ENCODE measurements around the gene IRX1.

IRX1 gene

DNA sequence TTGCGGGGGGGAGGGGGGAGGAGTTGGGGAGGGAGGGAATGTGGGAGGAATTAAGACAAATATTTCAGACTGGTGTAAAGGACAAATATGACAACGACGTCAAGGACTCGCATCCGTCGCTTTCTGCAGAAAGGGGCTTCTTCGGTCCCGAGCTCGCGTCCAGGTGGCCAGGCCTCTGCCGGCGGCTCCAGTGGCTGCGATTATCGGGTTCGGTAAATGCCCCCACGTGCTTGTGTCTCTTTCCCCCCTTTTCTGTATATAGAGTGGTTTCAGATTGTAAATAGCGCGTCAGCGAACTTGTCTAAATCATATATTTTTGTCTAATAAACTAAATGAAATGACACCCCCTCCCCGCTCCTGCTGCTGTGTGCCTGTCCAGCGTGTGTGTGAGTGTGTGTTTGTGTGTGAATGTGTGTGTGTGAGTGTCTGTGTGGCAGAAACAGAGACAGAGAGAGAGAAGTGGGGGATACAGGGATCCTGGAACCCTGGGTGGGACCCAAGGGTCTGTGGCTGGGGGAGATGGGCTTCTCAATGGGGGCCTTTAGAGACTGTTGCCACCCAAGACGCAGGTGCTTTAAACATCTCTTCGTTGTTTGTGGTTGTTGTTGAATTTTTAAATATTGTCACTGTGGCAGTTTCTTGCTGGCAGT lies 5.6 kb downstream of the IRX1 start:
- peak; percentile 40 for DNase-seq

- peak; percentile 42 for DNase-seq
These were observed 6.5 kb downstream of the IRX1 start for GRCh38 chr5:3601911-3602782.

DNA sequence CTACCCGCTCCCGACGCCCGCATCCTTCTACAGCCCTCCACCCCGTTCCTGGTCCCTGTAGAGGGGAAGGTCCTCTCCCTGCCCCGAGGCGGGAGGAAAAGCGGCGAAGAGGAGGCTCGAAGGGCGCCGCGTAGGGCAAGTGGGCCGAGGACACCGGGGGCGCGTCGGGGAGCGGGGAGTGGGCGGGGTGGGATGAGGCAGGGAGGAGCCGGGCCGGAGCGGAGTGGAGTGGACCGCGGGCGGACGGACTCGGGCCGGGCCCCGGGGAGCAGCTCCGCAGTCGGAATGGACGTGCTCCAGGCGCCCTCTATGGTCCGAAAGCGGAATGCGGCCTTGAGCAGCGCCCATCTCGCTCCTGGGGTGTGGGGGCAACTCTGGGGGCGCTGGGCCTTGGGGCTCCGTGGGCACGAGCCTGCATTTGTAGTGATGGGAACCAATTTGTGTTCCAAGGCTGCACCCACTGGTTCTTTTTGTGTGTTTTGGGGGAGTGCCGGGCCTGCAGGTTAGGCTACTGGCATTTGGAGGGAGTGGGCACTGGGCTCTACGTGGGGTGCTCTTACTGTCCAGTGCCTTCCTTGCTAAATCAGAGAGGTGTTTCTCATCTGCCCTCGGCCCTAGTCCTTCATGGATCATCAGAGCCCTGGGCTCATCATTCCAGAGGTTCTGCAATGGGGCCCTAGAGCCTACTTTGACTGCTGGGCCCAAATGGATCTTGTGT lies 7.3 kb downstream of the IRX1 start:
- DNase-seq = peak; percentile 76

DNA sequence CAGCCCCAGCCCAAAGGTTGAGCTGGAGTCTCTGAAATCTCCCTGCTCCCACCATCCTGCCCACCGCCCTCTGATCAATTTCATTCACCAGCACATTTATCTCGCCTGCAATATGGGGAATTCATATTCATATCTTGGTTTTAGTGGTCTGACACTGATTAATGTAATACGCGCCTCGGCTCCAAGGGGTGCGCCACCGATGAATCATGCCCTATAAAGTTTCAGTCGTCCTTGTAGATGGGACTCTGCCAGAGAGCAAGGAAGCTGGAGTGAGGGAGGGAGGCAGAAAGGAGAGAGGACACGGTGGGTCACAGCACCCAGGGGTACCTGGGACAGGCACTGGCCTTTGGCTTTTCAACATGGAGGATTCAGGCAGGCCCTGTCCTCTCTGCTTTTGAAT lies 8.9 kb downstream of the IRX1 start:
- peak; percentile 91 for DNase-seq

DNA sequence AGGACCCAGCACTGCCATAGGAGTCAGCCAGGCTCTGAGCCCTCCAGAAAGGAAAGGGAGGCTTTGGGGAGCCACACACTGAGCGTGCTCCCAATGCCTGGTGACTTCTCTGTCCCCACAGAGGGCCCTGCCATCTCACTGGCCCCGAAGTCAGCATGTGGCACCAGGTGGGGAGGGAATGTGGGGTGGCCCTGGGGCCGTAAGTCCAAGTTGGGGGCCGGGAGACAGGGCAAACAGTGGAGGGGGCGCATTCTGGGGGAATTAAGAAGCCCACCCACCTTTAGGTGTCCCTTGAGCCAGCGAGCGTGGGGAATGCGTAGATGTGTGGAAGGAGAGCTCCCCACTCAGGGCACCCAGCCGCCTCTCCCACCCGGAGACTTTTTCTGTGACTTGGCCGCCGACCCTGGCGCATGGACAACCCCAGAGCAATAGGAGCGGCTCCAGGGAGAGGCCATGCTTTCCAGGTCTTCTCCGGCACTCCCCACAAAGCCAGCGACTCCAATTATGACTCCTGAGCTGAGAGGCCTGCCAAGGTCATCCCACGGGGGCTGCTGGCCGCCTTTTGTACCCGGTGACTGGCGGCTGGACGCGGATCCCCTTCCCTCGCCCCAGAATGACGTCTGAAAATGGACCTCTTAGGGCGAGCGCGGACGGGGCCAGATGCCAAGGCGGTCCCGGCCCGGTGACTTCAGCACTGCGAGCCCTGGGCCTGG lies 9.8 kb downstream of the IRX1 start:
- DNase-seq = peak; percentile 48

DNA sequence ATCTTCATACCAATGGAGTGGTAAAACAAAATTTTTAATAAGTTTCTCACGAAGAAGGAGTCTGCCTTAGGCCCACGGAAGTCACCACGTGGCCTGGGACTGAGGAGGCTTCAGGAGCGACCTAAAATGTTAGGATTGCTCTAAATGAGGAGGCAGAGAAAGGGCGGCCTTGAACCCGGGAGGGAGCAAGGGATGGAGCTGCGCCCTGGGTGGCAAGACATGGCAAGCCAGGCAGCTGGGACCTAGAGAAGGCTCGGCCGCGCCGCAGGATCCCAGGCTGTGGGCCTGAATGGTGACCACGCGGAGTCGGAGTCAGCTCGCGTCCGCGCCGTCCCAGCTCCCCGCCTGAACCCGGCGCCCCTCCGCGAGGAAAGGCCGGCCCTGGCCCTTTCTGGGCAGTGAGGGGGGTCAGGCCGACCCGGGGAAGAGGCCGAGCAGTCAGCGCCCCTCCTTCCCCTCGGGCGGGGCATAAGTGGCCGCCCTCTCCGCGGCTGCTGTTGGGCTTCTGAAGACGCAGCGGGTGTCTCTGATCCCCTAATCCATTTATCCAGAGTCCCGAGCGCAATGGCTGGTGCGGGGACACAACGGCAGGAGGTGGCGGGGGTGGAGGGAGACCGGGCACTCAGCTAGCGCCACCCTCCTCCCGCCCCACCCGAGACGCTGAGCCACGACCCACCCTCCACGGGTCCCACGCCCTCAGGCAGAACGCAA lies 10.6 kb downstream of the IRX1 start:
- peak; percentile 44 for DNase-seq

GRCh38 chr5:3607541-3608181 lies 12.0 kb downstream of the IRX1 start:
- DNase-seq = peak; percentile 71

DNA sequence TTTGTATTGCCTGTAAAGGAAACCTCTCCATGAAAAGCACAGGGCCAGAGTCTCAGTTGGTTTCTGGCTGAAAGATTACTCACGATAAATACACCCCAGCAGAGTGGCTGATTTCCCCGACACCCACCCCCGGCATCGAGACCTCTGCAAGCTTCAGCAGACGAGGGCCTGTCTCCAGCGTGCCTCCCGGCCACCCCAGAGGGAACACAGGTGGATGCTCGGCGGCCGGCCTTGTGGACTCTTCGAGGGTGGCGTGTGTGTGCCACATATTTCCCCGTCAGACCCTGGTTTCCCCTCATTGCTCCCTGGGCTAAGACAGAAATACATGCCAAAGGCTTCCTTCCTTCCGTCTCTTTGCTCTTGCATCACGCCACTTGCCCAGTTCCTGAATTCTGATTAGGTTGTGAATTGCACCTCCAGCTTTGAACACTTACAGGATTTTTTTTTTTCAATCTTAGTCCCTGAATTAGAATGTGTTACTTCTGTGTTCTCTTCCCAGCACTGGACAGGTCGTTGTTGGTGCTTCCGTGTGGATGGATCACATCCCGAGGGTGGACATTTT lies 13.6 kb downstream of the IRX1 start:
- DNase-seq = peak; percentile 26

GRCh38 chr5:3612591-3613042 lies 17.0 kb downstream of the IRX1 start:
- peak; percentile 93 for DNase-seq

DNA sequence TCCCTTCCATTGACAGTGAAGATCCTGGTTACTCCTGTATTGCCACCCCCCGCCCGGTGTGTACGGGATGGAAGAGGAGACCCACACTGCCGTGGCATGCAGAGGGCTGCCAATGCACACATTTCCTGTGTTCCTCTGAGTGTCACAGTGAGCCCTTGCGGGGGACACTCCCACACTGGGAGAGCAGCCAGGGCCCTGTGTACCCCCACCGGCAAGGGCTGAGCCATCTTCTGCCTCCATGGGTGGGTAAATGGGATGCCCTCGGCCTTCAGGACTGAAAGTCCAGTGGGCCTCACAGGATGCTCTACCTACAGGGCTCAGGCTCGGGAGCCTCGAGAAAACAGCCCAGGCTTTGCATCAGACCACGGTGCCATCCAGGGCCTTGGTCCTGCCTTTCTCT lies 18.1 kb downstream of the IRX1 start:
- DNase-seq = no peak

GRCh38 chr5:3615217-3615616 lies 19.6 kb downstream of the IRX1 start:
- peak; percentile 49 for DNase-seq

DNA sequence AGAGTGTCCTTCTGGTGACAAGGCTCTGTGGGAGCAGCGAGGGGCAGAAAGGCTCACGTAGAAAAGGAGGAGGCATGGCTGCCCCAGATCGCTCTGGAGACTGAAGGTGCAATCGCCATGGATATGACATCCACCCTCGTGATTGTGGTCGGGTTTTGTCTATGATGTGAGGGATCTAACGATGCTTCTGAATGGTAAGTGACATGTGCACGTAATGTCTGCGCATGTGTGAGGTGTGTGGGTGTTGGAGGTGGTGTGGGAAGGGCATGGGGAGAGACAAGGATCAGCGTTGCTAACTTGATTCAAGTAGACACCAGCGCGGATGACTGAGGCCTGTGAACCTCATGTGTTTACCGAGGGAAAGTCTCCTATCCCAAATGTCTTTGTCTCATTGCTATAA lies 20.2 kb downstream of the IRX1 start:
- DNase-seq = no peak

- peak; percentile 56 for DNase-seq
These were observed 23.9 kb downstream of the IRX1 start for GRCh38 chr5:3619579-3619978.

GRCh38 chr5:3622961-3623360 lies 27.3 kb downstream of the IRX1 start:
- no peak for DNase-seq

- DNase-seq = no peak
These were observed 30.0 kb downstream of the IRX1 start for GRCh38 chr5:3625626-3626025.

- DNase-seq = no peak
These were observed 38.4 kb downstream of the IRX1 start for GRCh38 chr5:3634061-3634460.

DNA sequence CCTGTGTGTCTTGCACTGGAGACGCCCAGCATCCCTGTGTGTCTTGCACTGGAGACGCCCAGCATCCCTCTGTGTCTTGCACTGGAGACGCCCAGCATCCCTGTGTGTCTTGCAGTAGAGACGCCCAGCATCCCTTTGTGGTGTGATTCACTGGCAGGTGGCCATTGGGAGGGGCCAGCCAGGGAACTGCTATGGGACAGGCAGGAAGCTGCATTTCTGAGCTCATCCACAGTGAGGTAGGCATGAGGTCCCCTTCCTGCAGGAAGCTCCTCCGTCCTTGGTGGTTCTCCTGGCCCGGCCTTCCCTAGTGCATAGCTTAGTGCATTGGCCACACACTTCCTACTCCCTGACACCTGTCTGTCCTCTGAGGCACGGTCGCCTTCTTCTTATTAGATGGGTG lies 43.5 kb downstream of the IRX1 start:
- DNase-seq = no peak

DNA sequence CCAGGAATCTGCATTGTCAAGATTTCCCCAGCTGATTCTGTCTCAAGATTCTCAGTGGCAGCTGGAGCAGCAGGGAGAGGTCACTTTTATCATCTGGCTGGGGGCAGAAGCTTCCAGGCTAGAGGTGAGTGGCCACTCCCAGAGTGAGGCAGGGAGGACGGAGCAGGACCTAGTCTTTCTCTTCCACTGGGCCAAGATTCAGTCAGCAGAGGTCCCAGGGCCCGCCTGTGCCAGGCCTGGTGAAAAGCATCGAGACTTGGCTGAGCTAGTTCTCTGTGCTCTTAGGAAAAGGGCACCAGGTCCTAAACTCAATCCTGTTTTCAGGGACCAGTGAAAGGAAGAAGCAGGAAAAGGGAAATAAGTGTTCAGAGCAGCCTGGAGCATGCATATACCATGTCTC lies 46.6 kb downstream of the IRX1 start:
- DNase-seq = no peak

GRCh38 chr5:3650320-3650719 lies 54.7 kb downstream of the IRX1 start:
- DNase-seq = peak; percentile 3

- no peak for DNase-seq
These were observed 55.2 kb downstream of the IRX1 start for GRCh38 chr5:3650868-3651267.

All from fibroblast of skin of right biceps (primary cell).